Glomerular endothelial cell (primary cell): ENCODE data around the gene LMNTD2. TPM values are rescaled to one million over a fixed set of nuclear protein-coding genes. Genes with fewer than 3 reads are reported as not detected.
A peak's percentile ranks its signal among the peaks of the same experiment; 100 is the strongest.
"Not testable (repeated sequence)": the region's sequence is repeated elsewhere in the genome, so short reads cannot be mapped to it uniquely, and the experiment has no call there.

Source experiments
- DNase-seq: peaks from one replicate; pipeline ENCODE4 v3.0.0-alpha.2; 2011; ENCODE audit warnings: low read depth, low spot score; ENCODE audit errors: extremely low read depth
- total RNA-seq: library from RNA; depleted of rRNA; stranded (reverse); fragments of >200 nt; gene quantifications from 2 replicates; pipeline ENCODE4 v1.2.3, GENCODE V29; 2015

Gene LMNTD2
- total RNA-seq, 1 donor from 2014 or later = 3.3 TPM

DNA sequence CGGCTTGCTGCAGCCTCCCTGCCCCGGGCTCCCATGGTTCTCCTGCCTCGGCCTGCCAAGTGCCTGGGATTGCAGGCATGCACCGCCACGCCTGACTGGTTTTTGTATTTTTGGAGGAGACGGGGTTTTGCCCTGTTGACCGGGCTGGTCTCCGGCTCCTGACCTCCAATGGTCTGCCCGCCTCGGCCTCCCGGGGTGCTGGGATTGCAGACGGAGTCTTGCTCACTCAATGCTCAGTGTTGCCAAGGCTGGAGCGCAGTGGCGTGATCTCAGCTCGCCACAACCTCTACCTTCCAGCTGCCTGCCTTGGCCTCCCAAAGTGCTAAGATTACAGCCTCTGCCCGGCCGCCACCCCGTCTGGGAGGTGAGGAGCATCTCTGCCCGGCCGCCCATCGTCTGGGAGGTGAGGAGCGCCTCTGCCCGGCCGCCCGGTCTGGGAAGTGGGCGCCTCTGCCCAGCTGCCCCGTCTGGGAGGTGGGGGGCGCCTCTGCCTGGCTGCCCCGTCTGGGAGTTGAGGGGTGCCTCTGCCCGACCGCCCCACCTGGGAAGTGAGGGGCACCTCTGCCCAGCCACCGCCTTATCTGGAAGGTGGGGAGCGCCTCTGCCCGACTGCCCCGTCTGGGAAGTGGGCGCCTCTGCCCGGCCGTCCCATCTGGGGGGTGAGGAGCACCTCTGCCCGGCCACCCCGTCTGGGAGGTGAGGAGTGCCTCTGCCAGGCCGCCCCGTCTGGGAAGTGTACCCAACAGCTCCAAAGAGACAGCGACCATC, 43.4 kb downstream of the LMNTD2 start:
- not testable (repeated sequence) for DNase-seq

DNA sequence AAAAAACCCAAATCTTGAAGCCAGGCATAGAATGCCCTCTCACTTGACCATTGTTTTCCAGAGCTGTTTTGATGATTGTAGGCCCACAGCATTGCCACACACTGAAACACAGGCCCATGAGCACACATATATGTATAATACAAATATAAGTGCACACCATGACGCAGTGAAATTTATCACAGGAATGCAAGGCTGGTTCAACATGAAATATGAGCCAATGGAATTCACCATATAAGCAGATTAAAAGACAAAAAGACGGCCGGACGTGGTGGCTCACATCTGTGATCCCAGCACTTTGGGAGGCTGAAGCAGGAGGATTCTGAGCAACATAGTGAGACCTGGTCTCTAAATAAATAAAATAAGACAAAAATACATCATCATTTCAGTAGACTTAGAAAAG, 44.1 kb downstream of the LMNTD2 start:
- no peak for DNase-seq

DNA sequence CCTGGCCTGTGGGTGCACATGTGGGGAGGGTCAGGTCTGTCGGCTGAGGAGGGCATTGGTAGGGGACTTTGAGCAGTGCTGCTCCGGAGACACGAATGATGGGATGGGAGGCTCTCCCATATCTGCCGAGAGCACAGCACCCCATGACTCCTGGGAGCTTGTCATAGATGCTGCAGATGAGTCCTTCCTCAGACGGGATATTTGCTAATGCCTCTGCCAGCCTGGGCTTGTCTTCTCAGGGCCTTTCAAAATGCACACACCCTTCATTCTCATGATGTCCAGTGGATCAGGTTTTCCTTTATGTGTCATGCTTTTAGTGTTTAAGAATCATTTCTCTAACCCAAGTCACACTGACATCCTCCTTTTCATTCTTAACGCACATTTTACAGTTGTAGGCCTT, 45.4 kb downstream of the LMNTD2 start:
- DNase-seq = no peak

GRCh38 chr11:514606-515005, 45.9 kb downstream of the LMNTD2 start:
- DNase-seq = no peak

DNA sequence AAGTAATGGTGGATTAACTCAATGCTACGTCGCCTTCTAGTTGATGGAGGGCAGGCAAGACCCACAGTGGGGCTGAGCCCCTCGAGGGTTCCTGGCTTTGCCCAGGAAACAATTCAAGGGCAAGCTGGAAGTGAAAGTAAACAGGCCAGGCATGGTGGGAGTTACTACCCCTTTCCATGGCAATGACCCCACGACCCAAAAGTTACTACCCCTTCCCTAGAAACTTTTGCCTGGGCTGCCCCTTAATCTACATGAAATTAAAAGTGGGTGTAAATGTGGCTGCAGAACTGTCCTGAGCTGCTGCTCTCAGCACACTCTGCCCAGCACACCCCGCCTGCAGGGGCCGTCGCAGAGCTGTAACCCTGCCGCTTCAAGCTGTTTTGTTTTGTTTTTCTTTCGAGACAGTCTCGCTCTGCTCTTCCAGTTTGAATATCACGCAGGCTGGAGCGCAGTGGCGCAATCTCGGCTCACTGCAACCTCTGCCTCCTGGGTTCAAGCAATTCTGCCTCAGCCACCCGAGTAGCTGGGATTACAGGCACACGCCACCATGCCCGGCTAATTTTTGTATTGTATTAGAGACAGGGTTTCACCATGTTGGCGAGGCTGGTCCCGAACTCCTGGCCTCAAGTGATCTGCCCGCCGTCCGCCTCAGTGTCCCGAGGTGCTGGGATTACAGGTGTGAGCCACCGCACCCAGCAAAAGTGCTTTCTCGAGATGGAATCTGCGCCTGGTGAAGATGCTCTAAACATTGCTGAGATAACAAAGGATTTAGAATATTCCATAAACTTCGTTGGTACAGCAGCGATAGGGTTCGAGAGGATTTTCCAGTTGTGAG, 47.6 kb downstream of the LMNTD2 start:
- DNase-seq = no peak

DNA sequence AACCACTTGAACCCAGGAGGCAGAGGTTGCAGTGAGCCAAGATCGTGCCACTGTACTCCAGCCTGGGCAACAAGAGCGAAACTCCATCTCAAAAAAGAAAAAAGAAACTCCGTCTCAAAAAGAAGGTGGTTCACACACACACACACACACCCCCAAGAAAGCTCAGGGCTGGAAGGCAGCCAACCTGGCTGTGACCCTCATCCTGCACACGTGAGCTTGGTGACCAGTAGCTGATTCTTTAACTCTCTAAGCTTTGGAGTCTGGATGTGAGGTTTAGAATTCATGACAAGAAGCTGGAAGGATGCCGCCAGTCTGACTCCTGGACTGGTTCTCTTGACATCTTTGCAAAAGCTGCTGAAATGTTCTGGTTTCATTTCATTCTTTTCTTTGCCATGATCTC, 51.6 kb downstream of the LMNTD2 start:
- DNase-seq = no peak

- no peak for DNase-seq
Observed at GRCh38 chr11:507727-508515, 52.6 kb downstream of the LMNTD2 start.

- DNase-seq = peak; percentile 20
Observed at GRCh38 chr11:506995-507726, 53.4 kb downstream of the LMNTD2 start, which contains the start of gene RNH1. Gene RNH1 (minus strand): TSS chr11:507242. CDS start chr11:502162, 5,080 bp downstream.

GRCh38 chr11:506238-506994, 54.1 kb downstream of the LMNTD2 start:
- DNase-seq = peak; percentile 69

DNA sequence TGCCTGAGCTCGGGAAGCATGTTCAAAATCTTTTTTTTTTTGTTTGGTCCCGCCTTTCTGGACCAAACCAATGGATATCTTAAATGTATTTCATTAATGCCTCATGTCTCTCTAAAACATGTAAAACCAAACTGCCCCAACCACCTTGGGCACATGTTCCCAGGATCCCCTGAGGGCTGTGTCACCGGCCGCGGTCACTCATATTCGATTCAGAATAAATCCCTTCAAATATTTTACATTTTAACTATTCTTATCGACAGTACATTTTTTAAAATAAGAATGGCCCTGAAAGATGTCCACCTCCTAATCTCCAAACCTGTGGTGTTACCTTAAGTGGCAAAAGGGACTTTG, 55.6 kb downstream of the LMNTD2 start:
- no peak for DNase-seq

Other genes starting within 250 kb of the LMNTD2 start
- gene IFITM1, start 246.7 kb downstream of the LMNTD2 start, total RNA-seq = 9.8 and 86.5 TPM in 2 replicates
- gene IFITM3, start 239.9 kb downstream of the LMNTD2 start, total RNA-seq = 253 and 440 TPM in 2 replicates
- 4.7 and 5.3 TPM in 2 replicates for gene B4GALNT4, start 191.2 kb downstream of the LMNTD2 start, total RNA-seq
- 0.41 and 1.9 TPM in 2 replicates for gene PKP3, start 166.5 kb downstream of the LMNTD2 start, total RNA-seq
- 71.5 and 84.7 TPM in 2 replicates for gene SIGIRR, start 145.7 kb downstream of the LMNTD2 start, total RNA-seq
- 1.2 and 2.0 TPM in 2 replicates for gene ANO9, start 118.7 kb downstream of the LMNTD2 start, total RNA-seq
- 59.9 and 68.8 TPM in 2 replicates for gene PTDSS2, start 110.5 kb downstream of the LMNTD2 start, total RNA-seq
- gene RNH1, start 53.5 kb downstream of the LMNTD2 start, total RNA-seq = 158 and 255 TPM in 2 replicates
- 47.5 and 60.5 TPM in 2 replicates for gene HRAS, start 25.2 kb downstream of the LMNTD2 start, total RNA-seq
- gene LRRC56, start 23.2 kb downstream of the LMNTD2 start, total RNA-seq = 0.53 TPM in 2 replicates
- gene RASSF7, start 232 bp upstream of the LMNTD2 start, total RNA-seq = 17.6 and 24.2 TPM in 2 replicates
- 22.4 and 46.5 TPM in 2 replicates for gene PHRF1, start 15.7 kb upstream of the LMNTD2 start, total RNA-seq
- gene IRF7, start 55.2 kb upstream of the LMNTD2 start, total RNA-seq = 22.8 and 66.5 TPM in 2 replicates
- not detected in 2 replicates for gene CDHR5, start 64.2 kb upstream of the LMNTD2 start, total RNA-seq
- not detected in 2 replicates for gene SCT, start 66.4 kb upstream of the LMNTD2 start, total RNA-seq
- gene DRD4, start 76.5 kb upstream of the LMNTD2 start, total RNA-seq = not detected in 2 replicates
- gene DEAF1, start 134.5 kb upstream of the LMNTD2 start, total RNA-seq = 58.0 and 59.3 TPM in 2 replicates
- gene TMEM80, start 135.1 kb upstream of the LMNTD2 start, total RNA-seq = 25.1 and 25.3 TPM in 2 replicates
- 18.1 and 20.0 TPM in 2 replicates for gene EPS8L2, start 145.5 kb upstream of the LMNTD2 start, total RNA-seq
- 224 and 252 TPM in 2 replicates for gene TALDO1, start 186.7 kb upstream of the LMNTD2 start, total RNA-seq
- 37.6 and 47.2 TPM in 2 replicates for gene GATD1, start 216.7 kb upstream of the LMNTD2 start, total RNA-seq
- gene CEND1, start 229.4 kb upstream of the LMNTD2 start, total RNA-seq = 0.58 and 0.78 TPM in 2 replicates
- gene SLC25A22, start 237.5 kb upstream of the LMNTD2 start, total RNA-seq = 16.1 and 20.9 TPM in 2 replicates
- 27.4 and 47.9 TPM in 2 replicates for gene PIDD1, start 244.5 kb upstream of the LMNTD2 start, total RNA-seq
- gene RPLP2, start 249.2 kb upstream of the LMNTD2 start, total RNA-seq = 621 and 670 TPM in 2 replicates